GM21447 (cell line): ENCODE data around the gene P4HA1.
"Not testable (repeated sequence)": the region's sequence is repeated elsewhere in the genome, so short reads cannot be mapped to it uniquely, and the experiment has no call there.

ENCODE experiments used
- ATAC-seq: cut with Tn5 transposase; IDR thresholded peaks from one replicate; pipeline ENCODE4 v1.9.1; 2021; ENCODE audit not compliant: unreplicated experiment

P4HA1 gene

DNA sequence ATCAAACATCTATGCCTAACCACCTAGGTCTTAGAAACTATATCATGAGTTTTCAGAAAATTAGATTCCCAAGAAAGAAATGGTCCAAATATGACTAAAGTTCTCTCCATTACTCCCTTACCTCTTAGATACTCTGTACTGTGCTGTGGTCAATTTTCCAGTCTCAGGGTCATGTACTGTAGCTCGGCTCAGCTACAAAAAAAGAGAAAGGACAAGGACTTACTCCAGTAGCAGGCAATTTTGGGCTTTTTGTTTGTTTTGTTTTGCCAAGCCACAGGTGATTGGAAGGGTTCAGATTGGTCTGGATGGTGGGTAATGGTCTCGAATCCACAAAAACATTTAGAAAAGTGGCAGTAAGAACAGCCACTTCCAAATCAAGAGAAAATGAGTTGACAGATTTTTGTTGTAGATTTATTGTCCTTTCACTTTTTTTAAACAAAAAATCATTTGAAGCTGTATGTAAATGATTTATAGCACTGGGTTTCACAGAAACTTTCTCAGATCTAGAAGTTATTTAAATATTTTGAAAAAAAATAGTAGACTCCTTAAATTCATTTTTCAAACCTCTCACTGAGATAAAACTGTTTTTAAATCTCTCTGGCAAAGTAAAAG is 52.8 kb downstream of the P4HA1 start:
- no peak for ATAC-seq

DNA sequence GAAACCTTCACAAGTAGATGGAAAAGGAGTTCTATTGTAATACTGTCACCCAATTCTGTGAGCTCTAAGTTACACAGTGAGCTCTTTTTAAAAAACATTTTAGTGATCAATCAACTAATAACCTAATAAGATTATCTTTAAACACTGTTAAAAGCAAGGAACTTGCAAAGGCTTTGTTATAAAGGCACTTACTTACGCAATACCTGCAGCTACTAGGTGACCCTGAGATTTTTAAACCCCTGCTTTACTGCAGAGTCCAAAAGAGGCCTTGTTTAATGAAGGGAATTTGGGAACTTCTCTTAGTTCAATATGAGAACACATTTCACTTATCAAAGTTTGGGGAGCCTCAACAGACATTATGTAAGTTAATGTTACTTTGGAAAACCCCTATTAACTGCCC is 53.3 kb downstream of the P4HA1 start:
- no peak for ATAC-seq

DNA sequence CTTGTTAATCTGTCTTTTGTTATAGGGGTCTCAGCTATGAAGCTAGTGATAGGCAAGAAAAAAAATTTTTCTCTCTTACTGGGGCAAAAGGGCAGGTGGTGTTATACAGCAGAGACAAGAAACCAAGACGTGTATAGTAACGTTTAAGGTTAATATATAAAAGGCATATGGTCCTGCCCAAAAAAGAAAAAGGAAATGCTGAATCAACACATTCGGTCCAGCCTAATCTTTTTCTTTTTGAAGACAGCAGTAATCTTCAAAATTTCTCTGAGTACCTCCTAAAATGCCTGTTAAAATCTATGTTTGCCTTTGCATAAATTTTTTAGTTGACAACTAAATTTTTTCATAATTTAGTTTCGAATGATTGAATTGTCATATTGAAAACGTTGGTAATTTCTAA is 54.5 kb downstream of the P4HA1 start:
- no peak for ATAC-seq

DNA sequence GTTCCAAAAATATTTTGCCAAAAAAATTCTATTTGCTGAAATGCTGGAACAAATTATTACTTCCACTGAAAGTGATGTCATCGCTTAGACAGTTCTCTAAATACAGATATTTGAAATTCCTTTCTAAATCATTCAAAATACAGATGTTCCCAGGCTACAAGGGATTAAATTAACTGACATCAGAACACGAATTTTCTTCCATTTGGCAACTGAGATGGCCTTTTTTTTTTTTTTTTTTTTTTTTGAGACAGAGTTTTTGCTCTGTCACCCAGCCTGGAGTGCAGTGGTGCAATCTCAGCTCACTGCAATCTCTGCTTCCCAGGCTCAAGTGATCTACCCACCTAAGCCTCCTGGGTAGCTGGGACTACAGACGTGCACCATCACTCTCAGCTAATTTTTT is 57.0 kb downstream of the P4HA1 start:
- no peak for ATAC-seq

DNA sequence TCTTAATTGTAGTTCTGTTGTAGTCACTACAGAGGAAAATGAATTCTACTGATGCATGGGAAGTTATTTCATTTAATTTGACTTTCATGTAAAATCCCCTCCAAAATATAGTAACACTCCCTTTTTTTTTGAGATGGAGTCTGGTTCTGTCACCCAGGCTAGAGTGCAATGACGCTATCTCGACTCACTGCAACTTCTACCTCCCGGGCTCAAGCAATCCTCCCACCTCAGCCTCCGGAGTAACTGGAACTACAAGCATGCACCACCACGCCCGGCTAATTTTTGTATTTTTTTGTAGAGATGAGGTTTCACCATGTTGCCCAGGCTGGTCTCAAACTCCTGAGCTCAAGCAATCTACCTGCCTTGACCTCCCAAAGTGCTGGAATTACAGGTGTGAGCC is 60.4 kb downstream of the P4HA1 start:
- not testable (repeated sequence) for ATAC-seq

DNA sequence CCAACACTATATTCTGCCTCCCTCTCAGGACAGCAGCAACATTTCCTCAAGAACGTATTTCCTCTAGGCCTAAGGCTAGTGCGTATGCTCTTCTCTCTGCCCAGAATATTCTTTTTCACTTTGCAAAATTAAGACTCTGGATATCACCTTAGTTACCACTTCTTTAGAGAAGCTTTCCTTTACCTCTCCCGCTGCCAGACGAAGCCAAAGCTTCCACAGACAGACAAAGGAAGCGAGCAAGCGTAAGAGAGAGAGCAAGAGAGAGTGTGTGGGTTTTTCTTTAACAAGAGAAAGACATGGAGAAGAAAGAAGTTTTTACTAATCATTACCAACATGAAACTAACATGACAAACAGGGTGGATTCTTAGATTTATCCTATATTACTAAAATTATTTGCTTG is 64.1 kb downstream of the P4HA1 start:
- ATAC-seq = no peak

DNA sequence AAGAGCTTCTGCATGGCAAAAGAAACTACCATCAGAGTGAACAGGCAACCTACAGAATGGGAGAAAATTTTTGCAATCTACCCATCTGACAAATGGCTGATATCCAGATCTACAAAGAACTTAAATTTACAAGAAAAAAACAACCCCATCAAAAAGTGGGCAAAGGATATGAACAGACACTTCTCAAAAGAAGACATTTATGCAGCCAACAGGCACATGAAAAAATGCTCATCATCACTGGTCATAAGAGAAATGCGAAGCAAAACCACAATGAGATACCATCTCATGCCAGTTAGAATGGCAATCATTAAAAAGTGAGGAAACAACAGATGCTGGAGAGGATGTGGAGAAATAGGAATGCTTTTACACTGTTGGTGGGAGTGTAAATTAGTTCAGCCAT is 70.0 kb downstream of the P4HA1 start:
- not testable (repeated sequence) for ATAC-seq

DNA sequence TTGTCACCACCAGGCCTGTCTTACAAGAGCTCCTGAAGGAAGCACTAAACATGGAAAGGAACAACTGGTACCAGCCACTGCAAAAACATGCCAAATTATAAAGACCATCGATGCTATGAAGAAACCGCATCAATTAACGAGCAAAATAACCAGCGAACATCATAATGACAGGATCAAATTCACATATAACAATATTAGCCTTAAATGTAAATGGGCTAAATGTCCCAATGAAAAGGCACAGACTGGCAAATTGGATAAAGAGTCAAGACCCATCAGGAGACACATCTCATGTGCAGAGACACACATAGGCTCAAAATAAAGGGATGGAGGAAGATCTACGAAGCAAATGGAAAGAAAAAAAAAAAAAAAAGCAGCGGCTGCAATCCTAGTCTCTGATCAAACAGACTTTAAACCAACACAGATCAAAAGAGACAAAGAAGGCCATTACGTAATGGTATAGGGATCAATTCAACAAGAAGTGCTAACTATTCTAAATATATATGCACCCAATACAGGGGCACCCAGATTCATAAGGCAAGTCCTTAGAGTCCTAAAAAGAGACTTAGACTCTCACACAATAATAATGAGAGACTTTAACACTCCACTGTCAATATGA is 73.1 kb downstream of the P4HA1 start:
- ATAC-seq = not testable (repeated sequence)

DNA sequence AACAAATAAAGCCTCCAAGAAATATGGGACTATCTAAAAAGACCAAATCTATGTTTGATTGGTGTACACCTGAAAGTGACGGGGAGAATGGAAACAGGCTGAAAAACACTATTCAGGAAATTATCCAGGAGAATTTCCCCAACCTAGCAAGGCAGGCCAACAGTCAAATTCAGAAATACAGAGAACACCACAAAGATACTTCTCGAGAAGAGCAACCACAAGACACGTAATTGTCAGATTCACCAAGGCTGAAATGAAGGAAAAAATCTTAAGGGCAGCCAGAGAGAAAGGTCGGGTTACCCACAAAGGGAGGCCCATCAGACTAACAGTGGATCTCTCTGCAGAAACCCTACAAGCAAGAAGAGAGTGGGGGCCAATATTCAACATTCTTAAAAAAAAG is 73.7 kb downstream of the P4HA1 start:
- not testable (repeated sequence) for ATAC-seq

DNA sequence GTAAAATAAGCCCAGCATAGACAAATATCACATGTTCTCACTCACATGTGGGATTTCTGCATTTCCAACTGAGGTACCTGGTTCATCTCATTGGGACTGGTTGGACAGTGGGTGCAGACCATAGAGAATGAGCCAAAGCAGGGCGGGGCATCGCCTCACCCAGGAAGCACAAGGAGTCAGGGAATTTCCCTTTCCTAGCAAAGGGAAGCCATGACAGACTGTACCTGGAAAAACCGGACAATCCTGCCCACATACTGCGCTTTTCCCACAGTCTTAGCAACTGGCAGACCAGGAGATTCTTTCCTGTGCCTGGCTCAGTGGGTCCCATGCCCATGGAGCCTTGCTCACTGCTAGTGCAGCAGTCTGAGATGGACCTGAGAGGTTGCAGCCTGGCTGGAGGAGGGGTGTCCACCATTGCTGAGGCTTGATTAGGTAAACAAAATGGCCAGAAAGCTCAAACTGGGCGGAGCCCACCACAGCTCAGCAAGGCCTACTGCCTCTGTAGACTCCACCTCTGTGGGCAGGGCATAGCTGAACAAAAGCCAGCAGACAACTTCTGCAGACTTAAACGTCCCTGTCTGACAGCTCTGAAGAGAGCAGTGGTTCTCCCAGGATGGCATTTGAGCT is 75.0 kb downstream of the P4HA1 start:
- not testable (repeated sequence) for ATAC-seq

DNA sequence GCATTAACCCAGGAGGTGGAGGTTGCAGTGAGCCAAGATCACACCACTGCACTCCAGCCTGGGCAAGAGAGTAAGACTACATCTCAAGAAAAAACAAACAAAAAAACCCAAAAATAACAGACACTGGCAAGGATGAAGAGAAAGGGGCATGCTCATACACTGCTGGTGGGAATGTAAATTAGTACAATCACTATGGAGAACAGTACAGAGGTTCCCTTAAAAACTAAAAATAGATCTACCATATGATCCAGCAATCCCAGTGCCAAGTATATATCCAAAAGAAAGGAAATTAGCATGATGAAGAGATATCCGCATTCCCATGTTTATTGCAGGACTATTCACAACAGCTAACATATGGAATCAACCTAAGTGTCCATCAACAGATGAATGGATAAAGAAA is 75.6 kb downstream of the P4HA1 start:
- ATAC-seq = no peak

DNA sequence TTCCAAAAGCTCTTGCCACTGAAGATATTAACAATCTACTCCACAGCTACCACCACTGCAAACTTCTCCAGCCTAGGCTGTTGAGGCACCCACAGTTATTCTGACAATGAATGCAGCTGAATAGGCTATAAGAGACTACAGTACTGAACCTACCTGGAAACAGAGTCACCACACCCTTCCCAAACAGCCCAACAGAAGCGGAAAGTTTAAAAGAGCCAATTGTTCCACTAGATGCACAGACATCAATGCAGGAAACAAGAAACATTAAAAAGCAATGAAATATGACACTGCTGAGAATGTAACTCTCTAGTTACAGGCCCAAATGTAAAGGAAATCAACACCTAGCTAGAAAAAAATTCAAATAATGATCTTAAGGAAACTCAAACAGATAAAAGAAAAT is 77.6 kb downstream of the P4HA1 start:
- ATAC-seq = no peak

DNA sequence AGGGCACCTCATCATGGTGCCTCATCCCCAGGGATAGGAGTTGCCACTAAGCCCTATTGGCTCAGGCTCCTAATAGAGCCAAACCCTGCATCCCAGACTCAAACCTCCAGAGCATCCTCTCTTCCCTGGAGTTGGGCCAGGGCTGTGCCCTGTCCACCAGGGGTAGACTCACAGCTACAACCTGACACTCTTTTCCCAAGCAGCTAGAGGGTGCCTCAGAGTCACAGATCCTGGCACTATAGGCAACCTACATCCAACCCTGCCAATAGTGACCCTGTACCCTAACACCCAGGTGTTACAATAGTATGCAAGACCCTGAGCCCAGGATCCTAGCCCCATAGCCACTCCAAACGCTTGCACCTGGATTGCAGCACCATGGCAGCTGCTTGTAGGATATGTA is 78.0 kb downstream of the P4HA1 start:
- ATAC-seq = no peak

DNA sequence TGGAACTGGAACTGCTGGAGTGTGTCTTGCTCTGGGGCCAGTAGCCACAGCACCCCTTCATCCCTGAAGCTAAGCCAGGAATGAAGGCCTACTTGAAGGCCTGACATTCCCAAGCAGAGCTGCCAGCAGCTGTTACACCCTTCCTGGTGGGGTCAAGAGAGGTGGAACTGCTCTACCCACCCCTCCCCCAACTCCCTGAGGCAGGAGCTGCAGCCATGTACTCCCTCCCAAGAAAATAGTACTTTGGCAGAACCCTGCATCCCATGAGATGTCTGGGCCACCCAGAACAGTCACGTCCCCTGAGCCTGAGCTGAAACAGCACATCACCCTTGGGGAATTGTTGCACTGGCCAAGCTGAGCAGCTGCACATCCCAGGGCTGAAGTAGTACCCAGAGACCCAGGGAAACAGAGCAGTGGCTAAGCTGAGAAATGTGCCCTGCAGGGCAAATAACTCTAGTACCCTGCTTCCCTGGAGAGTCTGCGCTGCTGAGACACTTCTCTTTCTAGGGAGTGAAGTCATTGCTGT is 78.6 kb downstream of the P4HA1 start:
- ATAC-seq = no peak

DNA sequence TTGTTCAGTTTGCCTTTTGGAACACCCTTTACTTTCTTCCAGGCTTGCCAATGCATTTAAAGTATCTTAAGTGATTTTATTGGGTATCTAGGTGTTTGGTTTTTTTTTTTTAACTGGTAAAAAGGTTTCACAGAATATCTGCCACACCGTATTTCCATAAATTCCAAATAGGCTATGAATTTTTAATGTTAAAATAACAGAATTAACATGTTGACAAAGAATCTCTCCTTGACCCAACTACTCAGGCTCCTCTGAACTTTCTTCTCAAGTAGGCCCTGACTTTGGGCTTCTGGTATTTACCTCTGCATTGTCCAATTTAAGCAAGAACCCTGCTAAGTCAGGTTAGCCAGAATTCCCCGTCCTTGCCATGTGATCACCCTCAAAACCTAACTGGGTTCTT is 80.9 kb downstream of the P4HA1 start:
- ATAC-seq = no peak

DNA sequence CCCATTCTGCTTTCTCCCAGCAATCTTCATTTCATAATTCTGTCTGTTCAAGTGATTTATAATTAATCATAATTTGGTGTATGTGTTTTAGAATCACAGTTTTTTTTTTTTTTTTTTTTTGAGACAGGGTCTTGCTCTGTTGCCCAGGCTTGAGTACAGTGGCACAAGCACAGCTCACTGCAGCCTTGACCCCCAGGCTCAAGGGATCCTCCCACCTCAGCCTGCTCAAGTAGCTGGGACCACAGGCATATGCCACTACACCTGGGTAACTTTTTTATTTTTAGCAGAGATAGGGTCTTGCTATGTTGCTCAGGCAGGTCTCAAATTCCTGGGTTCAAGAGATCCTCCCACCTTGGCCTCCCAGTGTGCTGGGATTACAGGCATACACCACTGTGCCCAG is 92.8 kb downstream of the P4HA1 start:
- ATAC-seq = no peak

DNA sequence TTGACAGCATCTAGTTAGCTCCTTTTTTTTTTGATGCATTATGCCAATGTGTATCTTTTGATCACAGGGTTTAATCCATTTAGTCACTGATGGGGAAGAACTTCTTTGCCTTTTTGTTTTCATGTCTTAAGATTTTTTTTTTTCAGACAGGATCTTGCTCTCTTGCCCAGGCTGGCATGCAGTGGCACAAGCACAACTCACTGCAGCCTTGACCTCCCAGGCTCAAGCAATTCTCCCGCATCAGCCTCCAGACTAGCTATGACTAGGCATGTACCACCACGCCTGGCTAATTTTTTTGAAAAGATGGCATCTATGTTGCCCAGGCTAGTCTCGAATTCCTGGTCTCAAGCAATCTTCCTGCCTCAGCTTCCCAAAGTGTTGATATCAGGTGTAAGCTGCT is 95.7 kb downstream of the P4HA1 start:
- ATAC-seq = no peak

DNA sequence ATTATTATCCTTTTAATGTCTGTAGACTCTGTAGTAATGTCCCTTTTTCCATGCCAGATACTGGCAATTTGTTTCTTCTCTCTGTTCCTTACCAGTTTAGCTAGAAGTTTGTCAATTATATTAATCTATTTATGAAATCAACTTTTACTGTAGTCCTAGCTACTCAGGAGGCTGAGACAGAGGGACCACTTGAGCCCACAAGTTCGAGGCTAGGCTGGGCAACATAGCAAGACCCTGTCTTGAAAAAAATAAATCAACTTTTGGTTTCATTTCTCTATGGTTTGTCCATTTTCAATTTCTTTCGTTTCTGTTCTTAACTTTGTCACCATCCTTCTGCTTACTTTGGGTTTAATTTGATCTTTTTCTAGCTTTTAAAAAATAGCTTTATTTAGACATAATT is 99.6 kb downstream of the P4HA1 start:
- no peak for ATAC-seq

DNA sequence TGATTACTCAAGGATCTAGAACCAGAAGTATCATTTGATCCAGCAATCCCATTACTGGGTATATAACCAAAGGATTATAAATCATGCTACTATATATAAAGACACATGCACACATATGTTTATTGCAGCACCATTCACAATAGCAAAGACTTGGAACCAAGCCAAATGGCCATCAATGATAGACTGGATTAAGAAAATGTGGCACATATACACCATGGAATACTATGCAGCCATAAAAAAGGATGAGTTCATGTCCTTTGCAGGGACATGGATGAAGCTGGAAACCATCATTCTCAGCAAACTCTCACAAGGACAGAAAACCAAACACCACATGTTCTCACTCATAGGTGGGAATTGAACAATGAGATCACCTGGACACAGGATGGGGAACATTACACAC is 101.2 kb downstream of the P4HA1 start:
- not testable (repeated sequence) for ATAC-seq

DNA sequence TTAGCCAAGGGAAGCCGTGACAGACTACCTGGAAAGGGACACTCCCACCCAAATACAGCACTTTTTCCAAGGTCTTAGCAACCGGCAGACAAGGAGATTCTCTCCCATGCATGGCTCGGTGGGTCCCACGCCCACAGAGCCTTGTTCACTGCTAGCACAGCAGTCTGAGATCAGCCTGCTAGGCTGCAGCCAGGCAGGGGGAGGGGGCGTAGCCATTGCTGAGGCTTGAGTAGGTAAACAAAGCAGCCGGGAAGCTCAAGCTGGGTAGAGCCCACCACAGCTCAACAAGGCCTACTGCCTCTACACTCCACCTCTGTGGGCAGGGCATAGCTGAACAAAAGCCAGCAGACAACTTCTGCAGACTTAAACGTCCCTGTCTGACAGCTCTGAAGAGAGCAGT is 106.9 kb downstream of the P4HA1 start:
- not testable (repeated sequence) for ATAC-seq

DNA sequence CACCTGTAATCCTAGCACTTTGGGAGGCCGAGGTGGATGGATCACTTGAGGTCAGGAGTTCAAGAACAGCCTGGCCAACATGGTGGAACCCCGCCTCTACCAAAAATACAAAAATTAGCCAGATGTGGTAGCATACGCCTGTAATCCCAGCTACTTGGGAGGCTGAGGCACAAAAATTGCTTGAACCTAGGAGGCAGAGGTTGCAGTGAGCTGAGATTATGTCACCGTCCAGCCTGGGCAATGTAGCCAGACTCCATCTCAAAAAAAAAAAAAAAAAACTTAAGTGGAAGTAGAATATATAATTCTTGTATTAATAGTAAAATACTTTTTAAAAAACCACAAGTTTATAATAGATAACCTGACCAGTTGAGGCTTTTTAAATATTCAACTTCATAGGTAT is 112.0 kb downstream of the P4HA1 start:
- not testable (repeated sequence) for ATAC-seq

DNA sequence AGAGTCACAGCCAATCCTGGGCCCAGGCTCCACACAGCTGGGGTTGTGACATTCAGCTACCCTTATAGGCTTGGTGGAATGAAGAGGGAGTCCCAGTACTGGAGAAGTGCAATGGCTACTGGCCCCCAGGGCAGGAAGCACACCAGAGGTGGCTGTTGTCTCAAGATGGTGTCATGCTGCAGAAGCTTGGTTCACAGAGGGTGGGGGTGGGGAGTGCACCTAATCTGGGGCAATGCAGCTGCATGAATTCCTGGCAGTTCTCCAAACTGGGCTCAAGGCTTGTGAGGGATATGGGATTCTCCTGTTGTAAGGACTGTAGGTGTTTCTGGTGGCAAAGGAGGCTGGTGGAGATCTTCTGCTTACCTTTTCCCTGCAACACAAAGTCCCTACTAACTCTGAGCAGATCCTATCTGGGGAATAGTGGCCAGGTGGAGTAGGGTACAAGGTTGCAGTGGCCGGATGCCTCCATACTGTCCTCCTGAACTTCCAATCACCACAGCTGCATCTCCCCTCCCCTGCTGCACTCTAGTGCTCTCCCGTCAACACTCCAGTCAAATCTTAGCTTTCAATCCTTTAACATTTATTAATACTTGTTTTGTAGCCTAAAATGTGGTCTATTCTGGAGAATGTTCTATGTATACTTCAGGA is 114.7 kb downstream of the P4HA1 start:
- no peak for ATAC-seq
